GM12878 (cell line): Measurements from ENCODE around the gene ACOT6. TPM values are rescaled to one million over a fixed set of nuclear protein-coding genes. Genes with fewer than 3 reads are reported as not detected.

Source experiments
- BACH1 ChIP-seq: fragments of 450-650 bp; IDR thresholded peaks from 2 replicates; pipeline ENCODE4 v1.6.1; 2017; ENCODE audit warnings: mild to moderate bottlenecking, borderline replicate concordance
- EED ChIP-seq: sonication (generic); IDR thresholded peaks from 2 replicates; pipeline ENCODE4 v1.6.1; 2016; ENCODE audit warnings: antibody characterized with exemption, low read depth
- ELK1 ChIP-seq: IDR thresholded peaks from 2 replicates; pipeline ENCODE4 v1.6.1; 2012; ENCODE audit warnings: low read depth, low read length, improper control_type of control experiment
- HDGF ChIP-seq: fragments of 450-650 bp; IDR thresholded peaks from 2 replicates; pipeline ENCODE4 v1.6.1; 2016; ENCODE audit warnings: antibody characterized with exemption
- IKZF1 ChIP-seq: fragments of 450-650 bp; conservative IDR thresholded peaks from 2 replicates; pipeline ENCODE4 v1.6.1; 2017; ENCODE audit warnings: antibody characterized with exemption, mild to moderate bottlenecking
- NKRF ChIP-seq: fragments of 450-650 bp; conservative IDR thresholded peaks from 2 replicates; pipeline ENCODE4 v1.6.1; 2017; ENCODE audit warnings: mild to moderate bottlenecking, moderate library complexity
- NRF1 ChIP-seq: conservative IDR thresholded peaks from 2 replicates; pipeline ENCODE4 v1.6.1; 2011; ENCODE audit warnings: mild to moderate bottlenecking, low read depth, low read length, improper control_type of control experiment
- PKNOX1 ChIP-seq: fragments of 450-650 bp; IDR thresholded peaks from 2 replicates; pipeline ENCODE4 v1.6.1; 2016; ENCODE audit warnings: mild to moderate bottlenecking
- SIX5 ChIP-seq: IDR thresholded peaks from 2 replicates; pipeline ENCODE4 v1.6.1; 2011; ENCODE audit warnings: mild to moderate bottlenecking, low read depth, low read length, moderate library complexity; ENCODE audit not compliant: severe bottlenecking
- SMAD5 ChIP-seq: IDR thresholded peaks from 2 replicates; pipeline ENCODE4 v1.6.1; 2016; ENCODE audit warnings: antibody characterized with exemption, low read depth
- SRF ChIP-seq, 2 experiments: IDR thresholded peaks; 2 replicates each; pipeline ENCODE4 v1.6.1; 2011; ENCODE audit warnings: low read depth in 2 of 2, low read length in 2 of 2, mild to moderate bottlenecking in 1 of 2, moderate library complexity in 1 of 2
- TAF1 ChIP-seq: IDR thresholded peaks from 2 replicates; pipeline ENCODE4 v1.6.1; 2011; ENCODE audit warnings: mild to moderate bottlenecking, low read depth, low read length, borderline replicate concordance
- YY1 ChIP-seq: IDR thresholded peaks from 2 replicates; pipeline ENCODE4 v1.6.1; 2011; ENCODE audit warnings: low read depth, mild to moderate bottlenecking, low read length
- ZBTB40 ChIP-seq: fragments of 450-650 bp; IDR thresholded peaks from 2 replicates; pipeline ENCODE4 v1.6.1; 2016; ENCODE audit warnings: mild to moderate bottlenecking, moderate library complexity, borderline replicate concordance
- ZNF687 ChIP-seq: fragments of 450-650 bp; IDR thresholded peaks from 2 replicates; pipeline ENCODE4 v1.6.1; 2017; ENCODE audit warnings: mild to moderate bottlenecking, moderate library complexity
- polyA plus RNA-seq, 11 experiments: library from polyadenylated mRNA; depleted of rRNA in 4 of 11; unstranded in 6 of 11; stranded (reverse) in 5 of 11; fragments of >200 nt; fragmentation: Nextera tagmentation in 4 of 11; fragmentation: Illumina TruSeq in 1 of 11; extraction: Ambion mirVana in 4 of 11; extraction: Trizol in 1 of 11; gene quantifications; 1 replicate in 1 of 11; 2 replicates in 10 of 11; pipeline versions ENCODE4 v1.2.1 to v1.2.3, GENCODE V29; 2011 to 2016; ENCODE audit warnings: inconsistent platforms in 2 of 11, missing spikeins in 2 of 11, low read depth in 1 of 11
- total RNA-seq, 4 experiments: library from RNA; depleted of rRNA in 3 of 4; stranded (reverse); fragments of >200 nt in 3 of 4; fragmentation: Illumina TruSeq in 1 of 4; extraction: Trizol in 1 of 4; gene quantifications; 2 replicates each; pipeline versions ENCODE4 v1.2.1 to v1.2.3, GENCODE V29; 2013 to 2021

The ACOT6 gene
- total and polyA plus RNA-seq, 10 of the 15 experiments (the other 5 are each of a cell fraction or from before 2014, with no cell fraction given): not detected

GRCh38 chr14:73644531-73645247 lies 32.4 kb downstream of the ACOT6 start, which contains the start of gene DNAL1 (continued):
- TF ChIP-seq NKRF (peak; percentile 92), BACH1 (peak; percentile 33; the same call in 1 of the 2 replicates), NRF1 (peak; percentile 58), ZBTB40 (peak; percentile 45; the same call in 1 of the 2 replicates), SRF (IDR thresholded peaks at IDR 0.05; ENCODE audit: low read depth in 2 of 2, low read length in 2 of 2) (peak in 1 of 2 experiments; percentile 32; a peak in 1 of 4 replicates), SIX5 (peak; percentile 31), YY1 (peak; percentile 73), TAF1 (peak; percentile 76; the same call in 1 of the 2 replicates), ELK1 (no peak), ZNF687 (peak; percentile 85), HDGF (peak; percentile 83; the same call in 1 of the 2 replicates), PKNOX1 (peak; percentile 30), EED (no peak), IKZF1 (peak; percentile 58), SMAD5 (peak; percentile 83; the same call in 1 of the 2 replicates)
